ENCODE measurements around the gene N4BP2L1.

DNA sequence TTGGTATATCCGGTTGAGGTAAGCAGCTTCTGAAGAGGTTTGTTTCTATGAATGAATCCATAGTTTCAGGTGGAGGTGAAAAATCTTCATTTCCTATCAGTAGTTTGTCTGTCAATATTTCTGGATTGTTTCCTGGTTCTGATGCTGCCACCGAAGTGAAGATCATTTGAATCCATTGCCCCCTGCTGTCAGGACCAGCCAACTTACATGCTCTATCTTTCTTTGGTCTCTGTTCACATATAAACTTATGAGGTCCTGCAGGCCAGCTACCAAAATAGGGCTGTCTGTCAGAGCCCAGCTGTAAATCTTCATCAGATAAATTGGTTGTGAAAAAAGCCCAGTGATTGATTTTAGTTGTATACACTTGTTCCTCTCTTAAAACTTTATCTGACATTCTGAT, 15.2 kb upstream of the N4BP2L1 start:
- no peak for TF ChIP-seq EZH2 (IDR thresholded peaks at IDR 0.05; ENCODE audit: insufficient read depth, poor library complexity, severe bottlenecking)
- no peak for TF ChIP-seq EZH2phosphoT487 (IDR thresholded peaks at IDR 0.05; ENCODE audit: insufficient read depth, low read depth)

Measured in GM23248 (cell line).